Posterior cingulate gyrus (tissue), 11 donors: ENCODE results near the gene ACADM.
"Not testable (repeated sequence)": the region's sequence is repeated elsewhere in the genome, so short reads cannot be mapped to it uniquely, and the experiment has no call there.

Experiments
- DNase-seq, 10 donors: peaks; one replicate each; pipeline versions ENCODE4 v3.0.0 to v3.0.0-alpha.2; 2020 to 2021; ENCODE audit warnings: mixed read lengths in 3 of 10
- intact Hi-C: fragments of 100-400 bp; cut with DNase I; formaldehyde crosslinking; loops from one replicate; pipeline ENCODE4 v1.15.1; 2023

Gene ACADM

GRCh38 chr1:75791022-75791421, 66.5 kb downstream of the ACADM start:
- no peak for DNase-seq
- intact Hi-C loops: no loop called here

- no peak for DNase-seq
- intact Hi-C loops: no loop called here
Observed at GRCh38 chr1:75792091-75792490, 67.6 kb downstream of the ACADM start.

GRCh38 chr1:75794382-75794781, 69.9 kb downstream of the ACADM start:
- intact Hi-C loops: no loop called here

GRCh38 chr1:75795703-75796193, 71.2 kb downstream of the ACADM start:
- DNase-seq: no peak
- intact Hi-C loops: no loop called here

More at GRCh38 chr1:75794382-75794781, 69.9 kb downstream of the ACADM start:
- DNase-seq: no peak

- intact Hi-C loops: no loop called here
- peak in 1 of 10 donors; percentile 11 for DNase-seq
Observed at GRCh38 chr1:75796376-75797272, 72.1 kb downstream of the ACADM start, which contains the start of gene MSH4. TSS of gene MSH4 (plus strand) at chr1:75796882. CDS start at chr1:75796986, 104 bp downstream.

GRCh38 chr1:75797273-75797588, 72.7 kb downstream of the ACADM start:
- DNase-seq: no peak
- intact Hi-C loops: no loop called here

GRCh38 chr1:75797606-75798216, 73.2 kb downstream of the ACADM start:
- DNase-seq: no peak
- intact Hi-C loops: no loop called here

- intact Hi-C loops, DNase-seq: not testable (repeated sequence)
Observed at GRCh38 chr1:75801480-75801879, 77.0 kb downstream of the ACADM start.

- no peak for DNase-seq
- intact Hi-C loops: no loop called here
Observed at GRCh38 chr1:75808921-75809320, 84.4 kb downstream of the ACADM start.

- DNase-seq, intact Hi-C loops: not testable (repeated sequence)
Observed at GRCh38 chr1:75810113-75810512, 85.6 kb downstream of the ACADM start.

GRCh38 chr1:75811211-75811981, 86.9 kb downstream of the ACADM start:
- DNase-seq: no peak
- intact Hi-C loops: no loop called here

- intact Hi-C loops: no loop called here
- DNase-seq: no peak
Observed at GRCh38 chr1:75812065-75812464, 87.6 kb downstream of the ACADM start.
